HEK293 (cell line): ENCODE results near the gene LIMK2.

Source experiments
- CTCF ChIA-PET: fragments of 350-600 bp; formaldehyde crosslinking; extraction: SDS; loops from one replicate; lab custom pipeline; 2021; ENCODE audit warnings: antibody characterized with exemption; lab: Yijun Ruan, JAX
- POLR2A ChIA-PET: fragments of 300-600 bp; formaldehyde crosslinking; extraction: SDS; loops from one replicate; lab custom pipeline; 2020; ENCODE audit warnings: antibody characterized with exemption, inconsistent platforms; lab: Yijun Ruan, JAX
- H3K27ac ChIP-seq: fragments of 200-500 bp; sonication (Bioruptor generic); 2 replicates; pipeline ENCODE4 v1.5.1; 2014; ENCODE audit warnings: low read depth, low read length, control low read depth, inconsistent platforms; ENCODE audit errors: extremely low read depth
- H3K36me3 ChIP-seq, 2 experiments: fragments of 200-500 bp in 1 of 2; sonication (Bioruptor generic) in 1 of 2; 1 replicate in 1 of 2; 2 replicates in 1 of 2; pipeline ENCODE4 v1.5.1; 2014 to 2017; ENCODE audit warnings: inconsistent platforms in 2 of 2, low read length in 2 of 2; ENCODE audit not compliant: control insufficient read depth in 2 of 2, insufficient read depth in 1 of 2
- H3K4me1 ChIP-seq: fragments of 200-500 bp; sonication (Bioruptor generic); 2 replicates; pipeline ENCODE4 v1.5.1; 2014; ENCODE audit warnings: mild to moderate bottlenecking, low read length, inconsistent platforms; ENCODE audit not compliant: control insufficient read depth, insufficient read depth
- H3K4me3 ChIP-seq: 2 replicates; pipeline ENCODE4 v1.5.1; 2011; ENCODE audit warnings: low read depth, mild to moderate bottlenecking, control low read depth, low read length, moderate library complexity
- H3K9me3 ChIP-seq: fragments of 200-500 bp; sonication (Bioruptor generic); 2 replicates; pipeline ENCODE4 v1.5.1; 2014; ENCODE audit warnings: low read depth, low read length, inconsistent platforms; ENCODE audit not compliant: control insufficient read depth, insufficient read depth
- AEBP2 ChIP-seq: fragments of 450-650 bp; formaldehyde crosslinking; IDR thresholded peaks from 2 replicates; pipeline ENCODE4 v1.5.1; 2016; ENCODE audit warnings: missing biosample characterization, missing genetic modification characterization, borderline replicate concordance
- HIC1 ChIP-seq: fragments of 450-650 bp; formaldehyde crosslinking; IDR thresholded peaks from 2 replicates; pipeline ENCODE4 v1.5.1; 2016; ENCODE audit warnings: missing biosample characterization, missing genetic modification characterization
- ZBTB1 ChIP-seq: fragments of 450-650 bp; formaldehyde crosslinking; IDR thresholded peaks from 2 replicates; pipeline ENCODE4 v1.5.1; 2016; ENCODE audit warnings: missing biosample characterization, missing genetic modification characterization
- ZEB2 ChIP-seq: fragments of 450-650 bp; formaldehyde crosslinking; IDR thresholded peaks from 2 replicates; pipeline ENCODE4 v1.5.1; 2016; ENCODE audit warnings: missing biosample characterization, missing genetic modification characterization
- ZNF10 ChIP-seq: fragments of 450-650 bp; formaldehyde crosslinking; IDR thresholded peaks from 2 replicates; pipeline ENCODE4 v1.5.1; 2017; ENCODE audit warnings: missing biosample characterization, missing genetic modification characterization
- ZNF140 ChIP-seq: fragments of 450-650 bp; formaldehyde crosslinking; IDR thresholded peaks from 2 replicates; pipeline ENCODE4 v1.5.1; 2016; ENCODE audit warnings: missing biosample characterization, missing genetic modification characterization
- ZNF16 ChIP-seq: fragments of 450-650 bp; formaldehyde crosslinking; IDR thresholded peaks from 2 replicates; pipeline ENCODE4 v1.5.1; 2016; ENCODE audit warnings: low read depth, missing biosample characterization, missing genetic modification characterization
- ZNF266 ChIP-seq: fragments of 450-650 bp; formaldehyde crosslinking; IDR thresholded peaks from 2 replicates; pipeline ENCODE4 v1.5.1; 2016; ENCODE audit warnings: missing biosample characterization, missing genetic modification characterization, low read depth
- ZNF37A ChIP-seq: fragments of 450-650 bp; IDR thresholded peaks from 2 replicates; pipeline ENCODE4 v1.5.1; 2018; ENCODE audit warnings: missing biosample characterization, missing genetic modification characterization
- ZNF391 ChIP-seq: fragments of 450-650 bp; formaldehyde crosslinking; IDR thresholded peaks from 2 replicates; pipeline ENCODE4 v1.5.1; 2016; ENCODE audit warnings: low read depth, missing biosample characterization, missing genetic modification characterization, borderline replicate concordance
- ZNF449 ChIP-seq: fragments of 450-650 bp; formaldehyde crosslinking; IDR thresholded peaks from 2 replicates; pipeline ENCODE4 v1.5.1; 2017; ENCODE audit warnings: missing biosample characterization, mild to moderate bottlenecking, missing genetic modification characterization, moderate library complexity
- ZNF580 ChIP-seq: fragments of 450-650 bp; formaldehyde crosslinking; IDR thresholded peaks from 2 replicates; pipeline ENCODE4 v1.5.1; 2016; ENCODE audit warnings: missing biosample characterization, missing genetic modification characterization
- ZNF629 ChIP-seq: fragments of 450-650 bp; formaldehyde crosslinking; IDR thresholded peaks from 2 replicates; pipeline ENCODE4 v1.5.1; 2017; ENCODE audit warnings: missing biosample characterization, missing genetic modification characterization
- ZNF639 ChIP-seq: fragments of 450-650 bp; formaldehyde crosslinking; IDR thresholded peaks from 2 replicates; pipeline ENCODE4 v1.5.1; 2016; ENCODE audit warnings: missing biosample characterization, missing genetic modification characterization
- ZNF837 ChIP-seq: fragments of 450-650 bp; formaldehyde crosslinking; IDR thresholded peaks from 2 replicates; pipeline ENCODE4 v1.5.1; 2016; ENCODE audit warnings: missing biosample characterization, missing genetic modification characterization
- ZSCAN18 ChIP-seq: fragments of 450-650 bp; formaldehyde crosslinking; IDR thresholded peaks from 2 replicates; pipeline ENCODE4 v1.5.1; 2016; ENCODE audit warnings: missing biosample characterization, missing genetic modification characterization

LIMK2 gene

GRCh38 chr22:31238057-31238456 is 26.0 kb downstream of the LIMK2 start:
- Histone ChIP-seq H3K27ac (no peak overlapping the region), H3K4me3 (no peak overlapping the region), H3K9me3 (no peaks in the 10 kb centered on the region), H3K4me1 (no peaks in the 10 kb centered on the region), H3K36me3 (peaks cover 0 to 3% of the 10 kb centered on the region in 2 experiments; a peak in 2 of 3 replicates)
- CTCF ChIA-PET: no interaction called here
- TF ChIP-seq ZNF837 (tag by site-specific recombination) (no peak), ZEB2 (tag by site-specific recombination) (no peak)
- POLR2A ChIA-PET: no interaction called here

- ChIA-PET POLR2A (no interaction called here), CTCF (interaction anchor here (0.6 to 2.1 kb wide), 7 partner anchors 9 to 320 kb away, joined by 3 to 10 read pairs (median 4); partner anchors contain the start of gene SELENOM)
- H3K36me3 ChIP-seq: no peaks in the 10 kb centered on the region; a peak in 1 of 3 replicates
- no peak overlapping the region for H3K4me3 ChIP-seq
- H3K9me3 ChIP-seq: no peaks in the 10 kb centered on the region
- TF ChIP-seq ZNF391 (tag by site-specific recombination) (no peak), ZNF16 (tag by site-specific recombination) (no peak), ZNF140 (tag by site-specific recombination) (no peak), ZBTB1 (no peak), ZSCAN18 (tag by site-specific recombination) (no peak), ZNF37A (no peak), ZNF629 (tag by site-specific recombination) (no peak), ZNF449 (tag by site-specific recombination) (no peak), HIC1 (no peak), ZNF580 (no peak), ZNF10 (tag by site-specific recombination) (no peak), ZNF639 (no peak), ZNF266 (tag by site-specific recombination) (no peak), AEBP2 (tag by site-specific recombination) (no peak)
- H3K4me1 ChIP-seq: no peaks in the 10 kb centered on the region; the same call in 1 of the 2 replicates
- no peak overlapping the region for H3K27ac ChIP-seq
Measured at GRCh38 chr22:31239771-31240370, 27.8 kb downstream of the LIMK2 start.
